MM.1S (cell line): Measurements from ENCODE around the gene RAB20.
"Not testable (repeated sequence)": the region's sequence is repeated elsewhere in the genome, so short reads cannot be mapped to it uniquely, and the experiment has no call there.

Experiments
- CTCF ChIP-seq: fragments of 300-600 bp; sonication (generic); IDR thresholded peaks from 2 replicates; pipeline ENCODE4 v1.5.1; 2016; ENCODE audit warnings: antibody characterized with exemption, low read length, mixed read lengths
- EZH2phosphoT487 ChIP-seq: fragments of 300-600 bp; sonication (generic); IDR thresholded peaks from 2 replicates; pipeline ENCODE4 v1.6.1; 2018; ENCODE audit warnings: antibody characterized with exemption, low read length

DNA sequence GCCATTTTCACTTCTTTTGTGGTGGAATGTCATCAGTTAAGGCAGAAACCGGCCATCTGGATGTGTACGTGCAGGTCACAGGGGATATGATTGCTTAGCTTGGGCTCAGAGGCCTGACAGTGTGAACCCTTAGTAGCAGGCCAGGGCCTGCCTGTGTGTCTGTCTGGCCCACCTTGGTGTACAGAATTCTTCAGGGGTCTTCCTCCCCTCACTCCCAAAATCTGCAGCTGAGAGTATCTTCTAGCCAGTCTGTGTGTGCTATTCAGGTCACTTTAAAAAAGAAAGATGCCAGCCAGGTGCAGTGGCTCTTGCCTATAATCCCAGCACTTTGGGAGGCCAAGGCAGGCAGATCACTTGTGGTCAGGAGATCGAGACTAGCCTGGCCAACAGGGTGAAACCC, 74.6 kb downstream of the RAB20 start:
- TF ChIP-seq CTCF, EZH2phosphoT487: not testable (repeated sequence)
